ENCODE results near the gene CEACAM16.
A peak's percentile ranks its signal among the peaks of the same experiment; 100 is the strongest.

The CEACAM16 gene

DNA sequence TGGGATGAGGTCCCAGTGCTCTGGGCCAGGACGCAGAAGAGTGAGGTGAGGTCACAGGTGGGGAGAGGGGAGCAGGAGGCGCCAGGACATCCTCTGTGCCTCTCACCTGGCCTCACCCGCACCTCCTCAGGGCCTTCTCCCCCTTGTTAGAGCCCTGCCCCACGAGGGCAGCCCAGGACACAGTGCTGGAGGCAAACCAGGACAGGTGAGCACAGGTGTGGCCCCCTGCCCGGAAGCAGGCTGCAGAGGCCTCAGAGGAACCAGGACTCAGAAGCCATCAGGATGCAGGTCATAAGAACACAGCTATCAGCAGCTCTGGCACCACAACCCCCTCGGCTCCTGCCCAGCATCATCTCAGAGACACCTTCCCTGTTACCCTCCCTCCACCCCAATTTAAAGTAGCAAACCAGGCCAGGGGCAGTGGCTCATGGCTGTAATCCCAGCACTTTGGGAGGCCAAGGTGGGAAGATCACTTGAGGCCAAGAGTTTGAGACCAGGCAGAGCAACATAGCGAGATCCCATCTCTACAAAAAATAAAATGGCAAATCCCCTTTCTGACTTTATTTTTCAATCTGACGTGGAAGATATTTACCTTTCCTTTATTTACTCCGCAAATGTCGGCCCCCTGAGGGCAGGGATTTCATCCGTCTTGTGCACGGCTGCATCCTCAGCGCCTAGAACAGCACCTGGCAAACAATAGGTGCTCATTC is at the start of gene CEACAM16:
CEACAM16 (plus strand) TSS at position 660 of the 710 bp plus-strand sequence. CDS start 2,306 bp downstream, outside the sequence.
- Histone ChIP-seq H3K36me3 (ENCODE audit: control insufficient read depth in 2 of 2, insufficient read depth in 1 of 2, low read length in 2 of 2) (no peaks in the 10 kb centered on the region), H3K27ac (ENCODE audit: extremely low read depth, low read depth, low read length) (no peak within 1 kb of the TSS), H3K9me3 (ENCODE audit: control insufficient read depth, insufficient read depth, low read depth, low read length) (no peaks in the 10 kb centered on the region), H3K4me3 (ENCODE audit: low read depth, low read length) (no peak within 1 kb of the TSS), H3K4me1 (ENCODE audit: control insufficient read depth, insufficient read depth, low read length) (no peaks in the 10 kb centered on the region)
- TF ChIP-seq HOXA7 (CRISPR knock-in tag; IDR thresholded peaks at IDR 0.05; ENCODE audit: borderline replicate concordance) (no peak), ZNF510 (tag by site-specific recombination; IDR thresholded peaks at IDR 0.05; ENCODE audit: insufficient replicate concordance) (no peak), GLI4 (tag by site-specific recombination; IDR thresholded peaks at IDR 0.05) (no peak), ZNF664 (tag by site-specific recombination; IDR thresholded peaks at IDR 0.05) (no peak), ATF2 (tag by site-specific recombination; IDR thresholded peaks at IDR 0.05; ENCODE audit: low read depth) (no peak), MEIS1 (CRISPR knock-in tag; IDR thresholded peaks at IDR 0.05; ENCODE audit: borderline replicate concordance) (no peak)
- POLR2A ChIA-PET, result no interaction called here
- CTCF ChIA-PET, result no interaction called here

DNA sequence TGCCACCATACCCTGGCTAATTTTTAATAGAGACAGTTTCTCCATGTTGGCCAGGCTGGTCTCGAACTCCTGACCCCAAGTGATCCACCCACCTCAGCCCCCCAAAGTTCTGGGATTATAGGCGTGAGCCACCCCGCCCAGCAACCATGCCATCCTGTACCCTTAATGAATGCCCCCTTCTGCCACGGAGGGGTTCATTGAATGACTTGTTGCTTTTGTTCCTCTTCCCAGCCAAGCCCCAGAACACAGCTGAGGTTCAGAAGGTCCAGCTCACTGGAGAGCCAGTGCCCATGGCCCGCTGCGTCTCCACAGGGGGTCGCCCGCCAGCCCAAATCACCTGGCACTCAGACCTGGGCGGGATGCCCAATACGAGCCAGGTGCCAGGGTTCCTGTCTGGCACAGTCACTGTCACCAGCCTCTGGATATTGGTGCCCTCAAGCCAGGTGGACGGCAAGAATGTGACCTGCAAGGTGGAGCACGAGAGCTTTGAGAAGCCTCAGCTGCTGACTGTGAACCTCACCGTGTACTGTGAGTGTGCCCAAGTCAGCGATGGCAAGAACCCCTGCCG is 49.3 kb upstream of the CEACAM16 start:
- TF ChIP-seq ZNF596 (tag by site-specific recombination; IDR thresholded peaks at IDR 0.05), result no peak
- TF ChIP-seq SCRT2 (tag by site-specific recombination; IDR thresholded peaks at IDR 0.05), result peak; percentile 55
- no peak for TF ChIP-seq MEIS1 (CRISPR knock-in tag; IDR thresholded peaks at IDR 0.05; ENCODE audit: borderline replicate concordance)
- POLR2A ChIA-PET, result no interaction called here

GRCh38 chr19:44653343-44653742 is 45.6 kb upstream of the CEACAM16 start:
- ChIA-PET POLR2A (no interaction called here), CTCF (interaction anchor here (0.5 to 1.4 kb wide), 5 partner anchors 20 to 191 kb away, joined by 3 to 5 read pairs (median 3); no protein-coding TSS in a partner anchor)

More for the DNA sequence above, 49.3 kb upstream of the CEACAM16 start:
- no peak overlapping the region for H3K27ac ChIP-seq (ENCODE audit: extremely low read depth, low read depth, low read length)
- CTCF ChIA-PET, result interaction anchor here (1.1 to 3.0 kb wide), 3 partner anchors 7 to 121 kb away, joined by 3 to 10 read pairs (median 4); no protein-coding TSS in a partner anchor
- no peaks in the 10 kb centered on the region for H3K4me1 ChIP-seq (ENCODE audit: control insufficient read depth, insufficient read depth, low read length)
- H3K36me3 ChIP-seq (ENCODE audit: control insufficient read depth in 2 of 2, insufficient read depth in 1 of 2, low read length in 2 of 2), result peaks cover 59 to 72% of the 10 kb centered on the region in 2 experiments
- H3K9me3 ChIP-seq (ENCODE audit: control insufficient read depth, insufficient read depth, low read depth, low read length), result no peaks in the 10 kb centered on the region
- H3K4me3 ChIP-seq (ENCODE audit: low read depth, low read length), result no peak overlapping the region

More at GRCh38 chr19:44653343-44653742, 45.6 kb upstream of the CEACAM16 start:
- Histone ChIP-seq H3K36me3 (ENCODE audit: control insufficient read depth in 2 of 2, insufficient read depth in 1 of 2, low read length in 2 of 2) (peaks cover 68 to 88% of the 10 kb centered on the region in 2 experiments), H3K27ac (ENCODE audit: extremely low read depth, low read depth, low read length) (no peak overlapping the region), H3K4me3 (ENCODE audit: low read depth, low read length) (no peak overlapping the region), H3K9me3 (ENCODE audit: control insufficient read depth, insufficient read depth, low read depth, low read length) (no peaks in the 10 kb centered on the region), H3K4me1 (ENCODE audit: control insufficient read depth, insufficient read depth, low read length) (no peaks in the 10 kb centered on the region)
- TF ChIP-seq ZNF514 (tag by site-specific recombination; IDR thresholded peaks at IDR 0.05), result no peak
- no peak for TF ChIP-seq ZBTB17 (tag by site-specific recombination; IDR thresholded peaks at IDR 0.05)
- TF ChIP-seq ZNF658 (tag by site-specific recombination; IDR thresholded peaks at IDR 0.05), result no peak
- TF ChIP-seq ZBTB7A (tag by site-specific recombination; IDR thresholded peaks at IDR 0.05; ENCODE audit: low read depth), result no peak
- TF ChIP-seq ZNF239 (tag by site-specific recombination; IDR thresholded peaks at IDR 0.05), result peak; percentile 99
- TF ChIP-seq ZNF398 (tag by site-specific recombination; IDR thresholded peaks at IDR 0.05), result no peak
